SHP77 treated with DMSO at 0.1 percent for 48 hours (cell line): ENCODE data around the gene DYSF.

Experiments
- DNase-seq: peaks from one replicate; lab custom pipeline; 2025; lab: John Stamatoyannopoulos, UW

Gene DYSF

DNA sequence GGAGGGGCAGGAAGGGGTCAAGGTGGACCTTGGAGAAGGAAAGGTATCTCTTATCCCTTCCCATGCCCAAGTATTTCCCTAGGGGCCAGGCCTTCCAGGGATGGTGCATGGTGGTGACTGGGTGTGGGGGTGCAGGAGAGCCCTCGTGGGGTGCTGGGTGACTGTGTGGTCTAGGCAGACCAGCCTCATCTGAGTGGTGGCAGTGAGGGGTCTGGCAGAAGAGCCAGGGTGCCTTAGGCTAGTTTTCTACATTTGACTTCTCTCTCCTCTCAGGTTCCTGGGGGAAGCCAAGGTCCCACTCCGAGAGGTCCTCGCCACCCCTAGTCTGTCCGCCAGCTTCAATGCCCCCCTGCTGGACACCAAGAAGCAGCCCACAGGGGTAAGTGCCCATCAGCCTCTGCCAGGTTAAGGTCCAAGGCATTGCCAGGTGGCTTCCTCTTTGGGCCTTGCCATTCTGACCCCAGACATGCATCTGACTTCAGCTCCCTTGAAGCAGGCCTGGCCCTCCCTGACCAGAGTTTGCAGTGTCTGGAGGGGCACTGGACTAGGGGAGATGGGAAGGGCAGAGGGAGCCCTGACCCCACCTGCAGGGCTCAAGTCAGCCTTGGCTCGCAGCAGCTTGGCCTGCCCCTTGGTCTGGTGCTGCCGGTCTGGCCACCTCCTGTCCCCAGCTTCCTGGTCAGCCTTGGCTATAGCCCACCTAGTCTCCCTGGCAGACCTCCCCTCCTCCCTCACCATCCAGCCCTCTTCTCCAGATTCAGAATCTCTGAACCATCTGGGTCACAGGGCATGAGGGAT is 49.8 kb downstream of the DYSF start:
- no peak for DNase-seq

DNA sequence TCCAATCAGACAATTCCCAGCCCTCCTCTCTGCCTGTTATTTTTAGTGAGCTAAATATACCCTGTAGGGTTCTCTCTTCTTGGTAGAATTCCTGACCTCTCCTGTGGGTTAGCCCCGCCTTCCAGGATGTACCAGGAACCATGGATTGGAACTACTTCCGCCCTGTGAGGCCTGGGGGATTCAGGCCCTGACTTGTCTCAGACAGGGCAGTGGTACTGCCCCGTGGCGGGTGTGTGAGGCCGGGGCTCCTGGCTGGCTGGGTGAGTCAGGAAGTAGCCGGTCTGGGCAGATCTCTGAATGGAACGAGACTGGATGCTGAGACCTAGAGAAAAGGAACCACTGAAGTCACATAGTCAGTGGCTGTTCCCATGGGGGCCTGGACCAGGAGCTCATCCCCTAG is 50.5 kb downstream of the DYSF start:
- DNase-seq = no peak

DNA sequence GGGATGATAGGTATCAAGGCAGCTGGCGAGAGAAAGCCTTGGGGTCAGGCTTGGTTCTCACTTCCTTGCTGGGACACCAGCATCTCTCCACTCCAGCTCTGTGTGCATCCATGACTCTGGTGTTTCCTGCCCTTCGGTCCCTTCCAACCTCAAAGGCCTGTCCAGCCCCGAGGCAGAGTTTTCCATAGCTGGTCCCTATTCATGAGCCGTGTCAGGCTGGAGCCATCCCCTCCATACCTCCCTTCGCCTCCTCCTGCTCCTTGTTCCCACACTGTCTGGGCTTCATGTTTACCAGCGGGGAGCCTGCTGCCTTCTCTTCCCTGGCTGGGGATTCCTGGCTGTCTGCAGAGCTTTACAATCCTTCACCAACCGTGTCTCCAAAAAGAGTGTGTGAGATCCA is 51.2 kb downstream of the DYSF start:
- DNase-seq = no peak

DNA sequence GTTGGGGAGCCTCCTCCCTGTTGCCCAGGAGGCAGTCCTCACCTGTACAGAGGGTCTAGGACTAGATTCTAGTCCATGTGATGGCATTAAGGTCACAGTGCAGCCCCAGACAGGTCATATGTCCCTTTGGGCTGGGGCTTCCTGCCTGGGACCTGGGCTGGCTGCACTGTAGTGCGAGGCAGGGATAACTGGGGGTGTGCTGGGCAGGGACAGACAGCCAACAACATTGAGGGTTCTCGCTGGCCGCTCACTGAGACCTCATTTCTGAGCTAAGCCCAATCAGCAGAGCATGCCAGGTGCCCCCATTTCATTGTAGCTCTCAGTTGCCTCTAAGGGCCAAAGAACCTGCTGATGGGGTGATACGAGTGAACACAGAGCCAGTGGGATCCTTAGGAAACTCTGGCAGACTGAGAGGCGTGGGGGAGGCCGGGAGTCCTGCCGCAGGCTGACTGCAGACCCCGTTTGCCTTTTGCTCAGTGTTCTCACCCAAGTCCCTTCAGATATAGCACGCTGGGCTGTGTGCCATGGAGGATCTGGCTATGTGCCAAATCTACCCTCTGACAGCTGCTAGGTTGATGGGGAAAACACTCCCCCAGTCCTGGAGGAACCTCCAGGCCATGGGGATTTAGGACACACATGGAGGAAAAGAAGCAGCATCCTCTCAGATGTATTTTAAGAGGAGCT is 51.9 kb downstream of the DYSF start:
- DNase-seq = peak; percentile 43

DNA sequence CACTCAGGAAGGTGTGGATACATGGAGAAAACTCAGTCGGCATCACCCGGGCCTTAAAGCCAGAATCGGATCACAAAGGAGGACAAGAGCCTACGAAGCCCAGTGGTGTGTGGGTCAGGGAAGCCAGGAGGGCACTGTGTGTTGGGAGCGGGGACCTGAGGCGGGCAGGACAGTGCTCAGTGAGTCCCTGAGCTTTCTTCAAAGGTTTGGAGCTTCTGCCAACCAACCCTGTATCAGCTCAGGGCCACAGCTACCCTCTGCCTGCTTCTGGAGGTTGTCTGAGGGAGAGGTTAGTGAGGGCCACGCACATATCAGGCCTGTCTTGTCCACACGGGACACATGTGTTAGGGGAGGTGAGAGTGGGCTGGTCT is 52.4 kb downstream of the DYSF start:
- no peak for DNase-seq

DNA sequence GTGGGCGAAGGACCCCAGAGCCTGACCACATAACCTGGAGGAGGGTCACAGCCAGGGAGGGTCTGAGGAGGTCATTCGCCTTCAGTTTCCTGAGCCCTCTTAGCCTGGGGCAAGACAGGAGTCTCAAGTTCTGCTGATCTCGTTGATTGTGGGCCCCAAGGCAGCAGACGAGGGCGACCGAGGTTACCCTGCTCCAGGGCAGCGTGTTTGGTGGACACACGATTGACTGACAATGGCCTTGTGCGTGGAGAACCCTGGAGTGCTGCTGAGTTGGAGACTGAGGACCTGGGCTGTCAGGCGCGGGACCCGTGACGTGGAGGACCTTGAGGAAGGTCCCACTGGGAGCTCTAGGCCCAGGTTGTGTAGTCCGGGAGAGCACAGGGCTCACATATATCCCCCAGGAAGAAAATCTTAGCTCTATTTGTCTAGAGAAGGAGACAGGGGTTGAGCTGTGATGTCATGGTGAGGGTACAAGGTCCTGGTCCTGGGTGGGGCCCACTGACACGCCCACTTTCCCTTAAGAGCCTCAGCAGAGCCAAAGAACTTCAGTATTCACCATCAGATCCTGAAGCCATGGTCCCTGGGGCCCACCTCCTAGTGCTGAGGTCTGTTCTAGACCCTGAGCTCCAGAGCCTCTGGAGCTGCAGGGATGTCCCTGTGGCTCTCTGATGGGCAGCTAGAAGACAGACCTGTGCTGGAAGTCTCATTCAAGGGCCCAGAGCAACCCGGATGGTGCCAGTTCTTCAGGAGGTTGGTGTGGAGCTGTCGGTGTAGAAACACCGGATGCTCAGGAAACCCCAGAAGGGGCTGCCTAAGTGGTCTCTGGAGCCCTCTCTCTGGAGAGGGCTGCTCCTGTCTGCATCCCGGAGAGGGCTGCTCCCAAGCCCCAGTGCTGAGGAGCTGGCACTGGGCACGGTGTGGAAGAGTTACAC is 53.1 kb downstream of the DYSF start:
- DNase-seq = no peak

DNA sequence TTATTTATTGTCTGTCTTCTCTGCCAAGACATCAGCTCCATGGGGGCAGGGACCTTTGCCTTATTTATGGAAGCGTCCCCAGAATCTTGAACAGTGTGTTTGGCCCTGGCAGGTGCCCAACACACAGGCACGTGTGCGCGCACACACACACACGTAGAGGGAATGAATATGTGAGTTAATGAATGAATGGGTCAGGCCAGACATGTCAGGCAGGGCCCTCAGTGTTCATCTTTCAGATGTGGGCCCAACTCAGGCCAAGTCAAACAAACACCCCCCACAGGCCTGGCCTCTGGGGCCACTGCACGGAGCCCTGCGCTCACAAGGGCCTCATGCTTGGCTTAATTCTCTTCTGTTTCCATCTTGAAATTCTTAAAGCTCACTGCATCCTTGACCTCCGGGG is 54.1 kb downstream of the DYSF start:
- no peak for DNase-seq

DNA sequence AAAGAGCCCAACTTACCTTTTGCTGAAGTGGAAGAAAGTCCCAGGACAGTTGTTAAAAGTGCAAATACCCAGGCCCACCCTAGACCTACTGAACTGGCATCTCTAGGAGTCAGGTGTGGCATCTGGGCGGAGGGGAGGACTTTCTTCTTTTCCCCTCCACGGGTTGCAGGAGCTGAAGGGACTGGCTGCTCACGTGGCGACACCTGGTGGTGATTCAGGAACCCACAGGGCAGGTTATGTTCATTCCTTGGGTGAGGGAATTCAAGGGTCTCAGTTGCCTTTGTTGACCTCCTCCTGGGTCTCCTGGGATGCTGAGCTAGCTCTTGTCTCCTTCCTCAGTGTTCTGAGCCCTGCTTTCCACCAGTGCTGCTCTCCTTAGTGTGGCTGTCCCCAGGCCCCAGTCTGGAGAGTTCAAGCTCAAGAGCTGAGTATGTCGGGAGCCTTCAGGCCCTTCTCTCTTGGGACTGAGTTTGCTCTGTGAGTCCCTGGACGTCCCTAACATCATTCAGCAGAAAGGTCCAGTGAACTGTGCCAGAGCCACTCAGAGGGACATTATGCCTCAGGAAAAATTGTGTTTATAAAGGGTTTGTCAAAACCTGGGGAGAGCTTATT is 56.9 kb downstream of the DYSF start:
- DNase-seq = no peak

DNA sequence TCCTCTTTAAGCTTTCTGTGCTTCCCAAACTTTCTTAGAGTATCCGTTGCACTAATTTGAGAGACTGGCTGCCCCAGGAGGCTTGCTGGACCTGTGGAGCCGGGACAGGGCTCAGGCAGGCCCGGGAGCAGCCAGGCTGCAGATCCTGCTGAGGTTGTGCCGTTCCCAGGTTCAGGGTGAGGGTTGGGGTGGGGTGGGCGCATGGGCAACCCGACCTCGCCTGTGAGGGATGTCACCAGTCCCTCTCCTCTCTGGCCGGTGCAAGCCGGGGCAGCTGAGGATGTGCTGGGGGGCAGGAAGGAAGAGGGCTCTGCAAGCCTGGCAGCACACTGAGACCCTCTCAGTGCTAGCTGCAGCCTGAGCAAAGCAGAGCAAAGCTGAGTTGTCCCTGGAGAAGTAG is 57.6 kb downstream of the DYSF start:
- no peak for DNase-seq

DNA sequence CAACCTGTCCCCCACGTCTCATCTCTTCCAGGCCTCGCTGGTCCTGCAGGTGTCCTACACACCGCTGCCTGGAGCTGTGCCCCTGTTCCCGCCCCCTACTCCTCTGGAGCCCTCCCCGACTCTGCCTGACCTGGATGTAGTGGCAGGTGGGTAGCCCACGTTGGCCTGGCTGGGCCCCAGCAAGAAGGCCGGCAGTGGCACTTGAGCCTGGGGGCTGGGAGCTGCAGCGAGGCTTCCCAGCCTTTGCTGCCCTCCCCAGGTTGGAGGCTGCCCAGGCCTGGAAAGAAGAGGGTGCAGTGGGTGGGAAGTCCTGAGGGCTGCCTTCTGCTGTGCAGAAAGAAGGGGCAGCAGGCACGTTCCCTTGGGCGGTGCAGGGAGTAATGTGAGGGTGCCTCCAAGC is 58.4 kb downstream of the DYSF start:
- DNase-seq = no peak

DNA sequence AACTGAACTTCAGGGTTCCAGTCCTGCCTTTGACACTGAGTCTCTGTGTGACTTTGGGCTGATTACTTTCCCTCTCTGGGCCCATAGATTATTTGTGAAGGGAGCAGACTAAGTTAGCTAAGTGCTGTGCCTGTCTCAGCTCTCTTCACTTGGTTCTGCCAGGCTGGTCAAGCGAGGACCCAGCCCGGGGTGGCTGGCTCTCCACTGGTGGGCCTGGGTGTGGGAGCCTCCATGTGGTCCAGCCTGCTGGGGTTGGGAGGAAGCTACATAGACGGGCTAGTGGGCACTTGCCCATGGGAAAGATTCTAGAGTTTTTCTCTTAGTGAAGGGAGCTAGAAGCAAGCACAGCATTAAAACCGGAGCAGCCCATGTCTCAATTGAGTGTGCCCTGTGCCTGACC is 59.0 kb downstream of the DYSF start:
- DNase-seq = no peak

DNA sequence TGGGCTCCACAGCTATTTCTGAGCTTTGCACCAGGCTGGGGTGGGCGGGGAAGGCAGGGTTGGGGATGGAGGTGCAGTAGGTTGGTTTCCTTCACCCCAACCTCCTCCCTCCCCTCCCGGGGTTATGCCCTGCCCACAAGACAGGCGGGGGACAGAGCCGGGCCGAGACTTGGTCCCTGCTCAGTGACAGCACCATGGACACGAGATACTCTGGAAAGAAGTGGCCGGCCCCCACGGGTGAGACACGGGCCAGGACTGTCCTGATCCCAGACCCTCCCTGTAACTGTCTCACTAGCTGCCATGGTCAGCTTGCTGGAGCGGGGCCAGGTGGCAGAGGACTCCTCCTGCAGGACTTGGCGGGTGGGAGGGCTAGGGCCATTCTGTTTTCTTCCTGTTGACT is 59.7 kb downstream of the DYSF start:
- no peak for DNase-seq

DNA sequence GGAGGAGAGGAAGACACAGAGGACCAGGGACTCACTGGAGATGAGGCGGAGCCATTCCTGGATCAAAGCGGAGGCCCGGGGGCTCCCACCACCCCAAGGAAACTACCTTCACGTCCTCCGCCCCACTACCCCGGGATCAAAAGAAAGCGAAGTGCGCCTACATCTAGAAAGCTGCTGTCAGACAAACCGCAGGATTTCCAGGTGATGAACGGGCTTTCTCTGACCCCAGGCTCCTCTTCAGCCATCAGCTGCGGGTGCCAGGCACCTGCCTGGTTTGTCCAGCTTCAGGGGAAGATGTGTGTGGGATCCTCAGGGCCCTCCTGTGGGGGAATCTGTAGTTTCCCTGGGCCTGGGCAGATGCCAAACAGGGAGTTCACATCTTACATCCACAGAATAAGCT is 60.4 kb downstream of the DYSF start:
- DNase-seq = no peak

DNA sequence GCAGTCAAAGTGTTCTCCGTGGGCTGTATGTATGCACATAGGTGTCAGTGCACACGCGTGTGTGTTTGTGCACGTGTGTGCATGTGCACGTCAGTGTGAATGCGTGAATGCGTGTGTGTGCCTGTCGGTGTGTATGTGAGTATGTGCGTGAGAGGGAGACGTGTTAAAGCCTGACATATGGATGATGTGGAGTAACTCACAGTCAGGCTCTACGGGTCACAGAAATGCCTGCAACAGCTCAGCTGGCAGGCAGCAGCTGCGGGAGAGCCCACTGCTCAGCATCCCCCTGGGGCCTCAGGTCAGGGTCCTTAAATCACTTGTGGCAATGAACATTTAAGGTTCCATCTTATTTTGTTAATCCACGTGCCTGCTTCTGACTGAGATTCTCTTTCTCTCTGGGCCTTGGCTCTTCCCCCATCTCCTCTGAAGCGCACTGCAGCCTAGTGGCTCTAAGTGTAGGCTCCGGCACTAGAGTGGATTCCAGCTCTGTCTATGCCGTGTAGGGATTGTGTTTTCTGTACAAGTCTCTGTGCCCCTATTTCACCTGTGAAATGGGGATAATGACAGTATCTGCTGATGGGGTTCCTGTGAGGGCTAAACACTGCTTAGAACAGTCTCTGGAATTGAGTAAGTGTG is 63.0 kb downstream of the DYSF start:
- no peak for DNase-seq

DNA sequence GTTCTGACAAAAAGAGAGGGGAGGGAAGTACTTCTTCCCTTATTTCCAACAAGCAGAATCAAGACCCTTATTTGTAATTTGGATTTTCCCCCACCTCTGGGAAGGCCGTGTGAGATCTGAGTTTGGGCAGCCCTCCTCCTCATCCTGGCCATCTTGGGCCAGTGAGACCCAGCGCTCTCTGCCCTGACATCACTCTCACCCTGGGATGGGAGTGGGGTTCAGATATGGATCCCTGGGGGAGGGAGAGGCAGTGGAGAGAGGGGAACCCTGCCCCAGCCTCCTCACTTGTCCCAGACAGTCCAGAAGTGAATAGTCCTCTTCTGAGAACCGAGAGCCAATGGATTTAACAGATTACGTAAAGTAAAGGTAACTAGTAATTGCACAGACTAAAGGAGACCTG is 64.5 kb downstream of the DYSF start:
- no peak for DNase-seq

DNA sequence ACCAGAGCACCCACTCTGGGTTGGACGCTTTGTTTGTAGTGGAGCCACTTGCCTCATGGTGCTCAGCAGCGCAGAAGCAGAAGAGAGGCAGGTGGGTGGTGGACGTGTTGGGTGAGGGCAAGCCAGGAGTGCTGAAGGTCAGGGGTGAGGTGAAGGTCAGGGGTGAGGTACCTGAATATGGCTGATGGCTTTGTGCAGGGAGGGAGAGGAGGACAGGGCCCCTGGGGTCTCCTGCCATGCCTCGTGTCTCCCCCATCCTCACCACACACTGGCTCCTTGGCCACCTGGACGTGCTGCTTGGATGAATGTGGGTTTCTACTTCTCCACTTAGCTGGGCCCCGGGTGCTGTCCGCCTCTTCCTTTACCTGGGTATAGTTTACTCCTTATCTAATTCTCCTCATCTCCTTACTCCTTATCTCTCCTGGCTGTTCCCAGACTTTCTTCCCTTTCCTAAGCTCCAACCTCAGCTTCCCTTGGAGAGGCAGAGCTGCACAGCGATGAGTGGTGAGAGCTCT is 68.1 kb downstream of the DYSF start:
- no peak for DNase-seq

DNA sequence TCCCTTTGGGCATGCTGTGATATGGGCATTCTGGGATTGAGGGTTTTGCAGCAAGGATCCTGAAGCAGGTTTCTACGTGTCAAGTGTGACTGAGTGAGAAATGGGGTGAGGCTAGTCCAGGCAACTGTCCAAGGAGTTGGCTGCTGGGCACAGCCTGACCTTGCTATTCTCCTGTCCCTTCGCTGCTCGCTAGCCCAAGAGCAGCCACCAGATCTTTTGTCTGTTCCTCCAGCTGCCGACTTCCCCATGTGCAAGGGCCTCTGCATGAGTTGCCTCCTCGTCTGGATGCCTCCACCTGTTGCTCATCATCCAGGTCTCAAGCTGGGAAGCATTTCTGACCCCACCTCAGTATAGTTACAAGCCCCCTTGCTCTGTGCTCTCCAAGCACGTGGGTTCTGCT is 71.1 kb downstream of the DYSF start:
- DNase-seq = no peak

DNA sequence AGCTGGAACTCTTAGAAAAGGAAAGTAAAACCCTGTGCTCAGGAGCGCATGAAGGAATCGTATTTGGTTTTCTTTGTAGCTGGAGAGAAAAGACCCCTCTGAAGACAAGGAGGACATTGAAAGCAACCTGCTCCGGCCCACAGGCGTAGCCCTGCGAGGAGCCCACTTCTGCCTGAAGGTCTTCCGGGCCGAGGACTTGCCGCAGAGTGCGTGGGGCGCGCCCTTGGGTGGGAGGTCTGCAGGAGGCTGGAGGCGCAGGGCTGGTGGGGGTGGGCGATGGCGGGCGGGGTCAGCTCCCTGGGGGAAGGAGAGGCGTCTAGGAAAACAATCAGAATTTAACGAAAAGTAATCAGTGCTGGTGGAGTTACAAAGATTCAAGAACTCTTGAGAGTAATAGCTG is 72.8 kb downstream of the DYSF start:
- no peak for DNase-seq

DNA sequence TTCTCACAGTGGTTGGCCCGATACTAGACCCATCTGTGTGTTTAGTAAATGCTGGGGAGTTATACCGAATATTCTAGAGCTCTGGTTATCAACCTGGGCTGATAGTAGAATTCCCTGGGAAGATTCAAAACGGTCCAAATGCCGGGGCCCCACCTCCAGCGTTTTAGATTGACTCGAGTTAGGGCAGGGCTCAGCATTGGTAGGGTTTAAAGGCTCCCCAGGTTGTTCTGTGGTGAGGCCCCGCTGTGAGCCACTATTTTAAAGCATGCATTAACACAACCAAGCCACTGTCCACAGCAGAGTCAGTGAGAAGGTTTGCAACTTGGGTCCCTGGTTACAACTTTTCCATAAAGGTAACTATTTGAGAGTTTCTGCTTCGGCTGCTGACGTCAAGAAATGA is 73.6 kb downstream of the DYSF start:
- no peak for DNase-seq

DNA sequence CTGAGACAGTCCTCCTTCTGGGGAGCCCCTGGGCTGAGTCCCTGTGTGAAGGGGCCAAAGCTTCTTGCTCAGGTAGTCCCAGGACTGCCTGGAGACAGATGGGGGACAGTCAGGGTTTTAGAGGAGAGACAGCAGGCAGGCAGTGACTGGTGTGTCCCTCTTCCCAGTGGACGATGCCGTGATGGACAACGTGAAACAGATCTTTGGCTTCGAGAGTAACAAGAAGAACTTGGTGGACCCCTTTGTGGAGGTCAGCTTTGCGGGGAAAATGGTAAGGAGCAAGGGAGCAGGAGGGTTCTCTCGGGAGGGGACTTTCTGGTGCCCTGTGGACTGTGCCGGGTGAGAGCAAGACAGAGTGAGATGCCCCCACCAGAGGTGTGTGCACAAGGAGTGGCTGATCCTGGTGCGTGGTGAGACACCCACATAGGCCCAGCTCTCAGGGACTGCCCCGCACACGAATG is 74.8 kb downstream of the DYSF start:
- DNase-seq = no peak

DNA sequence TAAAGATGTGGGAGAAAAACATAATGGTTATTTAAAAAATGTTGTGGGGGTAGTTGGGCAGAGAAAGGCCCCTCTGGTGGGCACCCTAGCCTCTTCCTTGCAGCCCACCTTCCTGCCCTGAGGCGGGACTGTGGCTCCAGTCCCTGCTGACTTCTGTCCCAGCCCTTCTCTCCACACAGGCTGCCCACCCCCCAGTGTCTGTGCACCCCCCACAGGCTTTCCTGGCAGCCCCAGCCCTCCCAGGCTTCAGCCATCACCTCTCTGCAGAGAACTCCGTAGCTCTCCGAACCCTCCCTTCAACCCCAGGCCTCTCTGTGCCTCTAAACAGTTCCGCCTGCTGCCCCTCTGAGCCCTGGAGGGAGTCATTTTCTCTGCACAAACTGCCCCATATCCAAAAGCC is 75.4 kb downstream of the DYSF start:
- no peak for DNase-seq

DNA sequence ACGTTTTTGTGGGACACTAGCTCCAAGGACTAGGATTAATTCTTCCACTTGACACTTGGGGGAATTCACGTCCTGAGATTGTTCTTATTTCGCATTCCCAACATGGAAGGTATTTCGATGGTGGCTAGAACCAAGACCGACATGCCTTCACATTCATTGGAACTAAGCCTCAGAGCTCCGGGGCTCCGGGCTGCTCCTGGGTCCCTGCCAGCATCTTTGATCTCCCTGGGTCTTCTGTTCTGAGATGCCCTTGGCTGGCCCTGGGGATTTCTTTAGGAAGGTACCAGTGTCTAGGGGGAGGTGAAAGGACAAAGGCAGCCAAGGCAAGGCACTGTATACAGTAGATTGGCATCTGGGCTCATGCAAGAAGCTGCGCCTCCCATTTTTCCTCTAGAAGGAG is 76.8 kb downstream of the DYSF start:
- no peak for DNase-seq
